ENCODE results near the gene PATZ1. TPM values are rescaled to one million over a fixed set of nuclear protein-coding genes. Genes with fewer than 3 reads are reported as not detected.
"Not testable (repeated sequence)": the region's sequence is repeated elsewhere in the genome, so short reads cannot be mapped to it uniquely, and the experiment has no call there.

PATZ1 gene
- total RNA-seq, 2 donors from 2014 or later = 22.9 to 26.4 TPM

DNA sequence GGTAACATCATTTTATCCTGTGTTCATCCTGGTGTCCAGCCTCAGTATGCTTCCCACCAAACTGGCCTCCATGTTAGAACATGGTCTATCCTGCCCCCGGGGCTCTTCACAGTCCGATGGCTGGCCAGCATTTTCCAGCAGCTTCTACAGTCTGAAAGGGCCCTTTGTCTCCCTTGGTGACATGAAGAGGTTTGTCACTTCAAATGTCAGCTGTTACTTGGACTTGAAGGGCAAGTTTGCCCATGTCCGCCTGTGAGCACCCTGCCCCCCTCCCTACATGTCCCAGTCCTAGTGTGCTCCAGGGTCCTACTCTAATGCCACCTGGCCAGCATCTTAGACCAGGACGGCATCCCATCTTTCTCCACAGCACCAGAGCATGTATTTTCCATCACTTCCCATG lies 24.7 kb downstream of the PATZ1 start:
- Mint-ChIP-seq H3K36me3 (ENCODE audit: insufficient read depth in 2 of 2) (peaks cover 0 to 2% of the 10 kb centered on the region in 2 donors), H3K4me1 (ENCODE audit: low read depth) (peaks cover 22% of the 10 kb centered on the region), H3K27me3 (ENCODE audit: low read depth) (no peaks in the 10 kb centered on the region), H3K9me3 (no peaks in the 10 kb centered on the region), H3K4me3 (no peak overlapping the region), H3K27ac (no peak overlapping the region)
- ATAC-seq (replicated peaks in 1 of 2) (no peak), DNase-seq (no peak)

DNA sequence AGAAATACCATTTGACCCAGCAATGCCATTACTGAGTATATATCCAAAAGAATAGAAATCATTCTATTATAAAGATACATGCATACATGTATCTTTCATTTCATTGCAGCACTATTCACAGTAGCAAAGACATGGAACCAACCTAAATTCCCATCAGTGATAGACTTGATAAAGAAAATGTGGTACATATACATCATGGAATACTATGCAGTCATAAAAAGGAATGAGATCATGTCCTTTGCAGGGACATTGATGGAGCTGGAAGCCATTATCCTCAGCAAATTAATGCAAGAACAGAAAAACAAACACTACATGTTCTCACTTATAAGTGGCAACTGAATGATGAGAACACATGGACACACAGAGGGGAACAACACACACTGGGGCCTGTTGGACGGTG lies 31.9 kb downstream of the PATZ1 start:
- H3K27me3 Mint-ChIP-seq (ENCODE audit: low read depth); DNase-seq; H3K4me1 Mint-ChIP-seq (ENCODE audit: low read depth); H3K27ac Mint-ChIP-seq; ATAC-seq (replicated peaks in 1 of 2); H3K9me3 Mint-ChIP-seq; H3K4me3 Mint-ChIP-seq; H3K36me3 Mint-ChIP-seq (ENCODE audit: insufficient read depth in 2 of 2): not testable (repeated sequence)

DNA sequence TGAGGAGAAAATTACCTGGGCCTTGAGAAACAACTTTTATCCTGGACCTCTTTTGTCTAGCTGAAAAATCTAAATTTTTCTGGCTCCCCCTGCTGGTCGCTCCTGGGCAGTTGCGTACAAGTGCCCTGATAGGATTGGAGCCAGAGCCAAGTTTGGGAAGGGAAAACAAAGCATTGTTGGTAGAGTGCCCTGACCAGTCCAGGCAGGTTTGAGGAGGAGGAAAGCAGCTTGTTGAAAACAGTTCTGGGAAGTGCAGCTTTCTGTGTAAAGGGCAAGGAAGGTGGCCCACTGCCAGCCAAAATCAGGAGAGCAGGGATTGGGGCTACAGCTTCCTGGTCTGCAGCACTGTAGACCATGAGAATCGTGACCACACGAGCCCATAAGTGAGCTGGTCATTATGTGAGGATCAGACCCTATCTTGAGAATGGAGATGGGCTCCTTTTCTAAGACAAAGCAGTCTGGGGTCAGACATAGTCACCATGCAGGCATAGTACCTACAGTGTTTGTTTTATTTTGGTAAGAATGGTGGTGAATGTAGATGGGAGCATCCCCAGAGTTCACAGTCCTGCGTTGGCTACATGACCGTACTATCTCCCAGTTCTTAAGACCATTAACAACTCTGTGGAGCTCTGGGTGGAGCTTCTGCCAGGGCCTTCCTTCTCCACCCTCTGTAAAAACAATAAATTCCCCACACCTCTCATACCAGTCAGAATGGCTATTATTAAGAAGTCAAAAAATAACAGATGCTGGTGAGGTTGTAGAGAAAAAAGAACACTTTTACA lies 32.6 kb downstream of the PATZ1 start:
- Mint-ChIP-seq H3K9me3 (peaks cover 4 to 6% of the 10 kb centered on the region in 2 donors), H3K27ac (no peak overlapping the region), H3K36me3 (ENCODE audit: insufficient read depth in 2 of 2) (peaks cover 5 to 8% of the 10 kb centered on the region in 2 donors), H3K27me3 (ENCODE audit: low read depth) (no peaks in the 10 kb centered on the region), H3K4me1 (ENCODE audit: low read depth) (peaks cover 15% of the 10 kb centered on the region), H3K4me3 (no peak overlapping the region)
- peak; percentile 58 to 68 for ATAC-seq (replicated peaks in 1 of 2)
- DNase-seq = peak; percentile 65 to 73

DNA sequence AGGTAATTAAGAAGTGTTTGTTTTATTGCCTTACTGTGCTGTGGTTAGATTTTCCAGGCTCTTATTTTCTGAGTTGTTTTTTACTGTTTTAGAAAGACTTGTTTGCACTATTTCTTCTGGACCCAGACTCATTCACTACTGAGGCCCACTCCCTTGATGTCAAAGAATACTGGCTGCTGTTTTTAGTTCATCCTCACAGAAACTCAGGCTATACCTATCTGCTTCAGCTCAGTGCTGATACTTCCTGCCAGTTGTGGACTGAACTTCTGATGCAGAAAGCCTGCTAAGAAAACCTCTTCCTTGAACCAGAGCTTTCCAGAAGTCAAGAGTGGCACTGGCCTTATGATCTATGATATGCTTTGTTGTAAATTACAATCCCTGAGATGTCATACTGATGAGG lies 38.0 kb downstream of the PATZ1 start:
- H3K9me3 Mint-ChIP-seq = no peaks in the 10 kb centered on the region
- H3K27ac Mint-ChIP-seq = peak overlapping the region; percentile 94
- H3K4me3 Mint-ChIP-seq = peak overlapping the region in 1 of 2 donors; percentile 62
- peaks cover 37% of the 10 kb centered on the region for H3K4me1 Mint-ChIP-seq (ENCODE audit: low read depth)
- ATAC-seq (replicated peaks in 1 of 2) = no peak
- no peaks in the 10 kb centered on the region for H3K27me3 Mint-ChIP-seq (ENCODE audit: low read depth)
- DNase-seq = no peak
- no peaks in the 10 kb centered on the region for H3K36me3 Mint-ChIP-seq (ENCODE audit: insufficient read depth in 2 of 2)

DNA sequence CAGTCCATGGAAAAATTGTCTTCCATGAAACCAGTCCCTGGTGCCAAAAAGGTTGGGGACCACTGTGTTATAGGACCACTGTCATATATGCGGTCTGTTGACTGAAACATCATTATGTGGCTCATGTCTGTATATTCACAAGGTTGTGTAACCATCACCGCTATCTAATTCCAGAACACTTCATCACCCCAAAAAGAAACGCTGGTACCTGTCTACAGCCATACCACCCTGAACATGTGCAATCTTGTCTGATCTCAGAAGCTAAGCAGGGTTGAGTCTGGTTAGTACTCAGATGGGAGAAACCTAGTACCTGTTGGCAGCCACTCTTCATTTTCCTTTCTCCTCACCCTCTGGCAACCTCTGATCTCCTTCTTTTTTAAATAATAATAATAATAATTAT lies 41.0 kb downstream of the PATZ1 start:
- H3K36me3 Mint-ChIP-seq (ENCODE audit: insufficient read depth in 2 of 2) = no peaks in the 10 kb centered on the region
- H3K4me1 Mint-ChIP-seq (ENCODE audit: low read depth) = peaks cover 41% of the 10 kb centered on the region

DNA sequence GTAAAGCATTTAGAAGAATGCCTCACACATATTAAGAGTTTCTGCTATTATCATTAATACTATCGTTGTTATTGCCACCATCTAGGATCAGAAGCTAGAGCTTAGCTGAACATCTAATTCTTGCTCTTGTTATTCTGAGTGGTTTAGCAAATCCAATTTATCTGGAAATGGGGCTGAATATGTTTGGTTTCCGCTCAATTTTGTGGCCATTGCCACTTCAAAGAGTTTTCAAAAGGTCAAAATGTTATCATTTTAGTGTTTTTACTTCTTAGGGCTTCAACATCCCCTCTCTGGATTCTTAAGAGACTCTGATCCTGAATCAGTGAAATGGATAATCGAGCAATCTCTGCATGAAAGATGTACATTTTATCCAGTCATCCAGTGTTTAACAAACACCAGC lies 43.6 kb downstream of the PATZ1 start:
- H3K27me3 Mint-ChIP-seq (ENCODE audit: low read depth) = no peaks in the 10 kb centered on the region

More for the DNA sequence above, 41.0 kb downstream of the PATZ1 start:
- Mint-ChIP-seq H3K4me3 (no peak overlapping the region), H3K27me3 (ENCODE audit: low read depth) (no peaks in the 10 kb centered on the region), H3K9me3 (no peaks in the 10 kb centered on the region), H3K27ac (no peak overlapping the region)
- DNase-seq (no peak), ATAC-seq (replicated peaks in 1 of 2) (no peak)

DNA sequence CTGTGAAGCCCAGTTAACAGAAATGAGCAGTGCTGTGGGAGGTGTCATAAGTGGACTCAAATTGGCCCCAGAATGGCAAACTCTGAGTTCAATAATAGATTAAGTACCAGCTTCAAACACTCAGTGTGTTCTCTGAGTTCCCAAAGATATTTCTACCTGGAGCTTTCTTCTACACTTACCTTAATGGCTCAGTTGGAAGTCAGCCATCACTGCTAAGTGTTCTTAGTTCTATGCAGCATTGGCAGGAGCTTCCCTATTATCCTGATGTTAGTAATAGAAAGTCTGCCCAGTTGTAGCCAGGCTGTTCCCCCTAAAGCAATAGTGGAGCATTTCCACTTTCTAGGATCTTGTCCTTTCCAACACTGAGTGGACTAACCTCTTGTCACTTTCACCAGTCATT lies 44.1 kb downstream of the PATZ1 start:
- no peak overlapping the region for H3K4me3 Mint-ChIP-seq
- no peak for ATAC-seq (replicated peaks in 1 of 2)
- no peak for DNase-seq
- H3K9me3 Mint-ChIP-seq = no peaks in the 10 kb centered on the region
- no peaks in the 10 kb centered on the region for H3K36me3 Mint-ChIP-seq (ENCODE audit: insufficient read depth in 2 of 2)
- H3K4me1 Mint-ChIP-seq (ENCODE audit: low read depth) = peaks cover 20% of the 10 kb centered on the region
- no peak overlapping the region for H3K27ac Mint-ChIP-seq
- H3K27me3 Mint-ChIP-seq (ENCODE audit: low read depth) = no peaks in the 10 kb centered on the region

More for the DNA sequence above, 43.6 kb downstream of the PATZ1 start:
- DNase-seq (no peak), ATAC-seq (replicated peaks in 1 of 2) (peak in 1 of 2 donors; percentile 13)
- Mint-ChIP-seq H3K36me3 (ENCODE audit: insufficient read depth in 2 of 2) (no peaks in the 10 kb centered on the region), H3K4me3 (peak overlapping the region in 1 of 2 donors; percentile 13), H3K27ac (no peak overlapping the region), H3K9me3 (no peaks in the 10 kb centered on the region), H3K4me1 (ENCODE audit: low read depth) (peaks cover 25% of the 10 kb centered on the region)

DNA sequence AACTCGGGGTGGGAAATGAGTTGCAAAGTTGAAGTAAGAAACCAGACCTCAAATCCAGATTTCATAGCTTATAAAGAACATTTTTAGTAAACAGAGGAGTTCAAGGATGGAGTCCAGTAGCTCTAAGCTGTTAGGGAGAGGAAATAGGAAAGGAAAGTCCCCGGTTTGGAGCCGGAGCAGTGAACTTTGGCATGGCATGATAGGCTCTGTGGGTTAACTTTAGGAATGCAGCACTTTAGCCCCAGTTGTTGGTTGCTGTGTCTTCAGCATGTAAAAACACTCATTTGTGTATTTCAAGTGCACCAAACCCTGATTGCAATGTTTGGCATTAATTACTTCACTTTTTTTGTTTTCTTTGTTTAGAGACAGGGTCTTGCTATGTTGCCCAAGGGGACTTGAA lies 45.2 kb downstream of the PATZ1 start:
- Mint-ChIP-seq H3K27ac (no peak overlapping the region), H3K9me3 (no peaks in the 10 kb centered on the region), H3K36me3 (ENCODE audit: insufficient read depth in 2 of 2) (no peaks in the 10 kb centered on the region), H3K4me3 (no peak overlapping the region), H3K27me3 (ENCODE audit: low read depth) (no peaks in the 10 kb centered on the region), H3K4me1 (ENCODE audit: low read depth) (peaks cover 20% of the 10 kb centered on the region)
- no peak for DNase-seq
- no peak for ATAC-seq (replicated peaks in 1 of 2)

DNA sequence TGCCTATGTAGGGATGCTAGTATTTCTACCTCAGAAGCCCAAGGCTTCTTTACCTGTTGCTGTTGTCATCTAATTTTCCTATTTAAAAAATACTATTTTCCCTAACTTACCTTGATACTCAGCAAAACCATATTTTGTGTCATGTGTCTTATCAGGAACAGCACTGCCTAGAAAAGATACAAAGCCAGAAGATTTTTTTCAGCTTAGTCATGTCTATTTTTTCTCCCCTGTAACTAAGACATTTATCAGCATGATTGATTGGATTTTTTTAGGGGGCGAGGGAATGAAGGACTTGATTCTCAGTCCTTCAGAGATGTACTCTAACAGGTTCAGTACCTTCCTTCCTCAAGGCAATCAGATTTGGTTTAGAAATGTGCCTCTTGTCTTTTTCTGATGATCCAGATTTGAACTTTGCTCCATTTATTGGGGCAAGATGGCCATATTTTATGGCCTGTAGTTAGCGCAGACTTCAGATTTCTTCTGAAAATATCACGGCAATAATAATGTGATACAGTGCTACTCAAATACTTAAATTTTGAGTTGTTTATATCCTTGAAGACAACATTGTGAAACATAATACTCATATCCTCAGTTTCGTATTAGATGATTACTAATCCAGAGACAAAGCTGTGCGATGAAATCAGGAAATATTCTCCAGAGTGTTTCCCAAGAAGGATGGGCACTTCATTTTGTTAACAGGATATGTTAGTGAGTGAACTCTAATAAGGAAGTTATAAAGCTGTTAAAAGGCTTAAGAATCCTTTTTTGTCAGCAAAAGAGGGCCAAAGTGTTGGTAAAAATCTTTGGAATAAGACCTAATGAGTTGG lies 50.1 kb downstream of the PATZ1 start:
- H3K4me1 Mint-ChIP-seq (ENCODE audit: low read depth) = peaks cover 43% of the 10 kb centered on the region
- ATAC-seq (replicated peaks in 1 of 2) = peak in 1 of 2 donors; percentile 14
- H3K36me3 Mint-ChIP-seq (ENCODE audit: insufficient read depth in 2 of 2) = peaks cover 2 to 5% of the 10 kb centered on the region in 2 donors

DNA sequence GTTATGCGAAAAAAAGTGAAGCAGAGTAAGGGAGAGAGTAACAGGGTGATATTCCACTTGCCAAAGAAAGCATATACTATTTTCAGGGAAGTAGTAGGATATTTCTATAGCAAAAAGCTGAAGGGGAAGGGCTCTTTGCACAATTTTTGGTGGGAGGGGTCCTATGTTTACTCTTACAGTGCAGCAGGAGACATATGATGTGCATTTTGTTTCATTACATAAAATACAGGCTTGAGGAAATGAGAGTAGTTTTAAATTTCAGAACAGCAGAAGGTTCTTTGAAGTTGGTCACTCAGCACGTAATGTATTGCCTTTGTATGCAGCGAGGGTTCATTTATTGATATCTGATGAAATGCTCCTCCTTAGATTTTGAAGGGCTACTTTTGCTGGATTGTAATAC lies 50.8 kb downstream of the PATZ1 start:
- ATAC-seq (replicated peaks in 1 of 2) (no peak), DNase-seq (no peak)
- no peaks in the 10 kb centered on the region for H3K9me3 Mint-ChIP-seq
- H3K4me3 Mint-ChIP-seq = peak overlapping the region; percentile 64 to 95
- peaks cover 4 to 5% of the 10 kb centered on the region in 2 donors for H3K36me3 Mint-ChIP-seq (ENCODE audit: insufficient read depth in 2 of 2)
- H3K27ac Mint-ChIP-seq = peak overlapping the region; percentile 95
- H3K27me3 Mint-ChIP-seq (ENCODE audit: low read depth) = no peaks in the 10 kb centered on the region
- H3K4me1 Mint-ChIP-seq (ENCODE audit: low read depth) = peaks cover 47% of the 10 kb centered on the region

More for the DNA sequence above, 50.1 kb downstream of the PATZ1 start:
- H3K27me3 Mint-ChIP-seq (ENCODE audit: low read depth) = no peaks in the 10 kb centered on the region
- H3K27ac Mint-ChIP-seq = peak overlapping the region; percentile 95
- H3K4me3 Mint-ChIP-seq = peak overlapping the region; percentile 64 to 95
- H3K9me3 Mint-ChIP-seq = no peaks in the 10 kb centered on the region
- no peak for DNase-seq

DNA sequence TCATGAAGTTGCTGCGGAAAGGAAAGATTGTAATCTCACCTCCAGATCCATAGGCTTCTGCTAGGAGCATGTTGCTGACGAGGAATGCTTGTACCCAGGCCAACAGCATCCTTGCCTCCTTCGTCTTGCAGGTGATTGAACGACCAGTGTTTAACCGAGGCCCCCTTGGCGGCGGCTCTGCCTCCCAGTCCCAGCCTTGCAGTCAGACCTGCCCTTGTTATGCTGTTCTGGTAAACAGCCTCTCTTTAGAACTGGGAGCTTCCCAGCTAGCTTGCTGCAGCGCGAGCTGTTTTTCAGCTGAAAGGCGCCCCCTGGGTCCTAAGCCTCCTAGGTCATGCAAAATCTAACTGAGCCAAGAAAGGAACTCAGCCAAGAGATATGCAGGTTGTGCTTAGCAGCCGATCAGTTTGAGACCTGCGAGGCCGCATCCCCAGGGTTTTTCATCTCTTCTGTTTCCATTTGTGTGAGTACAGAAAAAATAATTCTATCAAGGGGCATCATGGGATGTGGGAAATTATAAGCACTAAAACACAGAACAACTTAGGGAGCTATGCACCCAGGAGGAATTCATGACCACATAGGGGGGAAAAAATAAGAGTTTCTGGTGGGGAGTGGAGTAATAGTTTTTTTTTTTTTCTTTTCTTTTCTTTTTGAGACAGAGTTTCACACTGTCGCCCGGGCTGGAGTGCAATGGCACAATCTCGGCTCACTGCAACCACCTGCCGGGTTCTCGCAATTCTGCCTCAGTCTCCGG lies 53.7 kb downstream of the PATZ1 start, which contains the start of gene PIK3IP1:
TSS of gene PIK3IP1 (minus strand) at position 253 of the 754 bp plus-strand sequence. CDS start at position 109, 144 bp downstream.
- Mint-ChIP-seq H3K4me1 (ENCODE audit: low read depth) (peaks cover 76% of the 10 kb centered on the region), H3K27me3 (ENCODE audit: low read depth) (no peaks in the 10 kb centered on the region), H3K27ac (peak within 1 kb of the TSS; percentile 95), H3K9me3 (no peaks in the 10 kb centered on the region), H3K36me3 (ENCODE audit: insufficient read depth in 2 of 2) (peaks cover 7 to 14% of the 10 kb centered on the region in 2 donors), H3K4me3 (peak within 1 kb of the TSS; percentile 96 to 98)
- DNase-seq (peak; percentile 85 to 89), ATAC-seq (replicated peaks in 1 of 2) (peak; percentile 56 to 61)

DNA sequence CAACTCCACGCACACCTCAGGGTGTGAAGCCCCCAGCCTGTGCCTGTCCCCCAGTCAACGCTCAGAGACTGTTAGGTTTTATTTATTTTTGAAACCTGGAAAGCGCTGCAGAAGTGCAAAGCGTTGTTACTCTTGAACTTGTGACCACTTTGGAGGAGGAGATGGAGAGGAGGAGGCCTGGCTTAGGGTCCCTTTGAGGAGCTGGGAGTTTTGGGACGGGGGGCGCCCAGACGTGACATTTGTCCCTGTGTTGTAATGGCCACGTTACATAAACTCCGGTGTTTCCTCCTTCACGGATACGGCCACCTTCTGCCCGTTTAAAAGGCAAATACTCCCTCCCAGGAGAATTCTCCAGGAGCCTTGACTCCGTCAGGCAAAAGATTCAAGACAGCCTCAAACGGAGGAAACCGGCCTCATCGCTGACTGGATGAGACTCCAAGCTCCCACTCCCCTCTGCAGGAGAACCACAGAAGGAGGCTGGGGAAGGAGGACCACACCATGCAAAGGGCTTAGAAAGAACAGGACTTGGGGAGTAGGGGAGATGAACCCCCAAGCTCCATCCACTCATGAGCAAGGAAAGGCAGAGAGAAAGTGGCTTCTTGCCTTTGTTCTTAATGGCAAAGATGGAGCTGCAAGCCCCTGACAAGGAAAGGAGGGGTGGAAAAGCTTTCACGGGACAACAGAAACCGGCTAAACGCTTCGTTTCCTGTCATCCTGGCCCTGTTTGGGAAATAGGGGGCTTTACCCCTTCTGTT lies 54.5 kb downstream of the PATZ1 start:
- peak overlapping the region; percentile 95 for H3K27ac Mint-ChIP-seq
- ATAC-seq (replicated peaks in 1 of 2) = no peak
- H3K4me1 Mint-ChIP-seq (ENCODE audit: low read depth) = peaks cover 80% of the 10 kb centered on the region
- H3K4me3 Mint-ChIP-seq = peak overlapping the region; percentile 96 to 98
- H3K36me3 Mint-ChIP-seq (ENCODE audit: insufficient read depth in 2 of 2) = peaks cover 7 to 14% of the 10 kb centered on the region in 2 donors
- no peaks in the 10 kb centered on the region for H3K9me3 Mint-ChIP-seq
- no peaks in the 10 kb centered on the region for H3K27me3 Mint-ChIP-seq (ENCODE audit: low read depth)
- DNase-seq = peak; percentile 21 to 27

Data from activated T-cell treated with anti-CD3 and anti-CD28 coated beads, Interleukin-2, amount 50 U/mL, for 72 hours (primary cell).